ENCODE measurements around the gene SASH1. TPM values are rescaled to one million over a fixed set of nuclear protein-coding genes. Genes with fewer than 3 reads are reported as not detected.

Gene SASH1
- total RNA-seq, 1 experiment from 2014 or later: 33.2 TPM

DNA sequence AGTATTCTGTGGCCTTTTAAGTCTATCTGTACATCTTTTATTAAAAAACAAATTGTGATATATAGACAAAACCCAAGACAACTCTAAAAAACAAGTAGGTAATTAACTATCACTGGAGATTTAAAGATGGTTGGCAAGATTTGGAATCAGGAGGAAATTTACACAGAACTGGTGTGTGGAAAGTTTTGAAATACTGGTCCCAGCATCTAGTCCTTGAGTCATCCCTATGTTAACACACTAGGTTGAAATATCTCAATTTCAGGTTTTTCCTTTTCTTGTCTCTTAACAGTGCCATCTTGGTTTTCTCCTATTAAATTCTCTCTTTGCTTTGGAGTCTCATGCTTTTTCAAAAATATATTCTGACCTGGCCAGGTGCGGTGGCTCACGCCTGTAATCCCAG lies 27.5 kb downstream of the SASH1 start:
- H3K4me1 Mint-ChIP-seq: peaks cover 35 to 40% of the 10 kb centered on the region in 2 experiments

More for the DNA sequence above, 27.5 kb downstream of the SASH1 start:
- Histone ChIP-seq H3K27me3 (ENCODE audit: insufficient read depth, low read length) (no peaks in the 10 kb centered on the region), H3K4me1 (ENCODE audit: insufficient read depth, low read length) (peaks cover 5% of the 10 kb centered on the region; the same call in 1 of the 2 replicates), H3K79me2 (ENCODE audit: insufficient read depth, low read length) (no peaks in the 10 kb centered on the region; the same call in 1 of the 2 replicates), H2AK5ac (ENCODE audit: insufficient read length, low read length) (no peak overlapping the region), H2BK5ac (ENCODE audit: insufficient read length, low read length) (no peak overlapping the region), H3K4me2 (ENCODE audit: insufficient read depth, insufficient read length, low read length) (no peak overlapping the region), H3K9ac (ENCODE audit: extremely low read depth, insufficient read length, low read length) (no peak overlapping the region), H3T11ph (ENCODE audit: low read length) (no peak overlapping the region), H2AFZ (ENCODE audit: low read length) (no peak overlapping the region), H3K14ac (ENCODE audit: insufficient read depth, low read length) (no peak overlapping the region), H4K91ac (ENCODE audit: insufficient read length, low read depth, low read length) (no peak overlapping the region), H2BK120ac (ENCODE audit: low read depth, low read length, poor library complexity, severe bottlenecking) (no peak overlapping the region), H3K18ac (ENCODE audit: insufficient read length, low read depth, low read length) (no peak overlapping the region), H4K5ac (ENCODE audit: insufficient read length, low read depth, low read length) (no peak overlapping the region), H3K79me1 (ENCODE audit: insufficient read depth, low read depth, low read length, poor library complexity, severe bottlenecking) (peaks cover 7% of the 10 kb centered on the region), H2BK15ac (ENCODE audit: low read depth, low read length) (no peak overlapping the region), H3K9me3 (ENCODE audit: control insufficient read depth, low read depth, low read length) (no peaks in the 10 kb centered on the region), H2BK20ac (ENCODE audit: low read depth, low read length, poor library complexity, severe bottlenecking) (no peak overlapping the region), H4K8ac (replicated peaks; ENCODE audit: insufficient read length, low read depth, low read length) (no peak overlapping the region), H3K4ac (ENCODE audit: low read depth, low read length) (no peak overlapping the region), H3K56ac (ENCODE audit: insufficient read length, low read depth, low read length) (no peak overlapping the region), H4K20me1 (ENCODE audit: control insufficient read depth, insufficient read depth, insufficient read length) (no peaks in the 10 kb centered on the region), H3K23ac (ENCODE audit: insufficient read length, low read depth, low read length) (no peak overlapping the region), H2BK12ac (ENCODE audit: insufficient read length, low read depth, low read length) (no peak overlapping the region), H3K23me2 (ENCODE audit: insufficient read length, low read depth, low read length, poor library complexity, severe bottlenecking) (no peaks in the 10 kb centered on the region), H3K27ac (ENCODE audit: insufficient read length, low read depth, low read length) (no peak overlapping the region)
- no peaks in the 10 kb centered on the region for H3K27me3 Mint-ChIP-seq (ENCODE audit: low read depth)
- peaks cover 0 to 5% (median 0%) of the 10 kb centered on the region in 3 experiments; a peak in 2 of 7 replicates for H3K36me3 Mint-ChIP-seq (ENCODE audit: insufficient read depth in 1 of 3, low read depth in 3 of 3)
- no peak for DNase-seq
- H3K27ac Mint-ChIP-seq: no peak overlapping the region
- H3K9me3 Mint-ChIP-seq: no peaks in the 10 kb centered on the region
- TF ChIP-seq, protein P1, sequence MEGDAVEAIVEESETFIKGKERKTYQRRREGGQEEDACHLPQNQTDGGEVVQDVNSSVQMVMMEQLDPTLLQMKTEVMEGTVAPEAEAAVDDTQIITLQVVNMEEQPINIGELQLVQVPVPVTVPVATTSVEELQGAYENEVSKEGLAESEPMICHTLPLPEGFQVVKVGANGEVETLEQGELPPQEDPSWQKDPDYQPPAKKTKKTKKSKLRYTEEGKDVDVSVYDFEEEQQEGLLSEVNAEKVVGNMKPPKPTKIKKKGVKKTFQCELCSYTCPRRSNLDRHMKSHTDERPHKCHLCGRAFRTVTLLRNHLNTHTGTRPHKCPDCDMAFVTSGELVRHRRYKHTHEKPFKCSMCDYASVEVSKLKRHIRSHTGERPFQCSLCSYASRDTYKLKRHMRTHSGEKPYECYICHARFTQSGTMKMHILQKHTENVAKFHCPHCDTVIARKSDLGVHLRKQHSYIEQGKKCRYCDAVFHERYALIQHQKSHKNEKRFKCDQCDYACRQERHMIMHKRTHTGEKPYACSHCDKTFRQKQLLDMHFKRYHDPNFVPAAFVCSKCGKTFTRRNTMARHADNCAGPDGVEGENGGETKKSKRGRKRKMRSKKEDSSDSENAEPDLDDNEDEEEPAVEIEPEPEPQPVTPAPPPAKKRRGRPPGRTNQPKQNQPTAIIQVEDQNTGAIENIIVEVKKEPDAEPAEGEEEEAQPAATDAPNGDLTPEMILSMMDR (conservative IDR thresholded peaks at IDR 0.05): no peak
- no CpG with 5 or more reads among the region's 2 CpGs for WGBS (ENCODE audit: extremely low coverage, insufficient read length, low lambda C conversion rate)
- H3K4me3 Mint-ChIP-seq: no peak overlapping the region
